MM.1S (cell line): ENCODE results near the gene FAM167B.
"Not testable (repeated sequence)": the region's sequence is repeated elsewhere in the genome, so short reads cannot be mapped to it uniquely, and the experiment has no call there.

Experiments used
- DNase-seq: peaks from one replicate; pipeline ENCODE4 v3.0.0-alpha.2; 2015
- H2AFZ ChIP-seq: fragments of 300-600 bp; sonication (generic); 2 replicates; pipeline ENCODE4 v1.6.0; 2016; ENCODE audit warnings: antibody characterized with exemption, low read length
- H3F3A ChIP-seq: fragments of 300-600 bp; sonication (generic); 2 replicates; pipeline ENCODE4 v1.6.1; 2016; ENCODE audit warnings: mild to moderate bottlenecking, antibody characterized with exemption, low read length, moderate library complexity, mixed read lengths; ENCODE audit not compliant: insufficient read depth
- H3K27ac ChIP-seq: fragments of 300-600 bp; sonication (generic); 2 replicates; pipeline ENCODE4 v1.5.1; 2016; ENCODE audit warnings: mild to moderate bottlenecking, low read length
- H3K27me3 ChIP-seq: fragments of 300-600 bp; sonication (generic); replicated peaks from 2 replicates; pipeline ENCODE4 v1.6.0; 2016; ENCODE audit warnings: low read length; ENCODE audit not compliant: insufficient read depth
- H3K36me3 ChIP-seq: fragments of 300-600 bp; sonication (generic); replicated peaks from 2 replicates; pipeline ENCODE4 v1.6.1; 2016; ENCODE audit warnings: mild to moderate bottlenecking, low read length, mixed read lengths; ENCODE audit not compliant: insufficient read depth
- H3K4me1 ChIP-seq: fragments of 300-600 bp; sonication (generic); 2 replicates; pipeline ENCODE4 v1.6.1; 2016; ENCODE audit warnings: low read length, mixed read lengths
- H3K4me2 ChIP-seq: fragments of 300-600 bp; sonication (generic); 2 replicates; pipeline ENCODE4 v1.6.0; 2016; ENCODE audit warnings: low read depth, low read length
- H3K4me3 ChIP-seq: fragments of 300-600 bp; sonication (generic); 2 replicates; pipeline ENCODE4 v1.5.1; 2016; ENCODE audit warnings: low read length, mixed read lengths
- H3K79me2 ChIP-seq: fragments of 300-600 bp; sonication (generic); 2 replicates; pipeline ENCODE4 v1.6.1; 2016; ENCODE audit warnings: mixed run types, low read length, mixed read lengths
- H3K9ac ChIP-seq: fragments of 300-600 bp; sonication (generic); 2 replicates; pipeline ENCODE4 v1.6.1; 2016; ENCODE audit warnings: low read length, mixed read lengths
- H3K9me2 ChIP-seq: fragments of 300-600 bp; sonication (generic); replicated peaks from 2 replicates; pipeline ENCODE4 v1.6.1; 2016; ENCODE audit warnings: mild to moderate bottlenecking, low read length, mixed read lengths; ENCODE audit not compliant: insufficient read depth
- H3K9me3 ChIP-seq: fragments of 300-600 bp; sonication (generic); replicated peaks from 2 replicates; pipeline ENCODE4 v1.6.1; 2016; ENCODE audit warnings: mild to moderate bottlenecking, low read length, mixed read lengths; ENCODE audit not compliant: insufficient read depth
- H4K20me1 ChIP-seq: fragments of 300-600 bp; sonication (generic); 2 replicates; pipeline ENCODE4 v1.6.1; 2016; ENCODE audit warnings: mild to moderate bottlenecking, low read length, moderate library complexity, mixed read lengths; ENCODE audit not compliant: insufficient read depth
- CTCF ChIP-seq: fragments of 300-600 bp; sonication (generic); IDR thresholded peaks from 2 replicates; pipeline ENCODE4 v1.5.1; 2016; ENCODE audit warnings: antibody characterized with exemption, low read length, mixed read lengths
- EZH2 ChIP-seq: fragments of 300-600 bp; sonication (generic); optimal IDR thresholded peaks from 2 replicates; pipeline ENCODE3; 2017; ENCODE audit warnings: low read depth, mild to moderate bottlenecking, antibody characterized with exemption, low read length, mixed read lengths
- EZH2phosphoT487 ChIP-seq: fragments of 300-600 bp; sonication (generic); IDR thresholded peaks from 2 replicates; pipeline ENCODE4 v1.6.1; 2018; ENCODE audit warnings: antibody characterized with exemption, low read length

The FAM167B gene

GRCh38 chr1:32276032-32276782, 29.2 kb downstream of the FAM167B start:
- H3K9me2 ChIP-seq, result no peaks in the 10 kb centered on the region
- H3K9ac ChIP-seq, result no peak overlapping the region
- no peak overlapping the region for H3K4me3 ChIP-seq
- H3K27ac ChIP-seq, result no peak overlapping the region
- no peak overlapping the region for H3K4me2 ChIP-seq
- H3F3A ChIP-seq, result no peaks in the 10 kb centered on the region
- no peaks in the 10 kb centered on the region for H3K36me3 ChIP-seq
- TF ChIP-seq EZH2phosphoT487 (no peak), EZH2 (no peak), CTCF (no peak)
- no peaks in the 10 kb centered on the region for H3K79me2 ChIP-seq
- no peaks in the 10 kb centered on the region for H3K4me1 ChIP-seq
- no peaks in the 10 kb centered on the region for H3K27me3 ChIP-seq
- no peak overlapping the region for H2AFZ ChIP-seq
- no peak for DNase-seq
- H3K9me3 ChIP-seq, result no peaks in the 10 kb centered on the region
- no peaks in the 10 kb centered on the region for H4K20me1 ChIP-seq

- H3K9ac ChIP-seq, H4K20me1 ChIP-seq, H3K27ac ChIP-seq, H3K4me3 ChIP-seq, H2AFZ ChIP-seq, H3K79me2 ChIP-seq, H3K27me3 ChIP-seq, H3K4me2 ChIP-seq, H3K9me2 ChIP-seq, H3F3A ChIP-seq, H3K36me3 ChIP-seq, DNase-seq, H3K9me3 ChIP-seq, H3K4me1 ChIP-seq: not testable (repeated sequence)
These were observed 37.8 kb downstream of the FAM167B start for GRCh38 chr1:32284777-32285176.

- Histone ChIP-seq H3K4me1 (no peaks in the 10 kb centered on the region), H3K9me2 (no peaks in the 10 kb centered on the region), H3K4me3 (no peak overlapping the region), H3K36me3 (no peaks in the 10 kb centered on the region), H4K20me1 (no peaks in the 10 kb centered on the region), H3K27ac (no peak overlapping the region), H3K9ac (no peak overlapping the region), H3F3A (no peaks in the 10 kb centered on the region), H3K4me2 (no peak overlapping the region), H3K79me2 (no peaks in the 10 kb centered on the region), H2AFZ (no peak overlapping the region), H3K27me3 (no peaks in the 10 kb centered on the region), H3K9me3 (no peaks in the 10 kb centered on the region)
- TF ChIP-seq CTCF, result no peak
- no peak for TF ChIP-seq EZH2phosphoT487
- TF ChIP-seq EZH2, result no peak
- DNase-seq, result no peak
These were observed 38.6 kb downstream of the FAM167B start for GRCh38 chr1:32285658-32286057.

GRCh38 chr1:32286763-32287162, 39.7 kb downstream of the FAM167B start:
- TF ChIP-seq EZH2phosphoT487, result no peak
- no peak for TF ChIP-seq EZH2
- TF ChIP-seq CTCF, result no peak
- Histone ChIP-seq H3K9ac (no peak overlapping the region), H3K4me2 (no peak overlapping the region), H3K4me3 (no peak overlapping the region), H3K79me2 (no peaks in the 10 kb centered on the region), H3K9me2 (no peaks in the 10 kb centered on the region), H3K27ac (no peak overlapping the region), H3K9me3 (no peaks in the 10 kb centered on the region), H3K27me3 (no peaks in the 10 kb centered on the region), H3F3A (no peaks in the 10 kb centered on the region), H4K20me1 (no peaks in the 10 kb centered on the region), H3K4me1 (no peaks in the 10 kb centered on the region), H3K36me3 (no peaks in the 10 kb centered on the region), H2AFZ (no peak overlapping the region)
- DNase-seq, result no peak
